ENCODE measurements around the gene SEMA6D. TPM values are rescaled to one million over a fixed set of nuclear protein-coding genes. Genes with fewer than 3 reads are reported as not detected.
"Not testable (repeated sequence)": the region's sequence is repeated elsewhere in the genome, so short reads cannot be mapped to it uniquely, and the experiment has no call there.

SEMA6D gene
- total RNA-seq, 1 donor from 2014 or later = 8.0 TPM

DNA sequence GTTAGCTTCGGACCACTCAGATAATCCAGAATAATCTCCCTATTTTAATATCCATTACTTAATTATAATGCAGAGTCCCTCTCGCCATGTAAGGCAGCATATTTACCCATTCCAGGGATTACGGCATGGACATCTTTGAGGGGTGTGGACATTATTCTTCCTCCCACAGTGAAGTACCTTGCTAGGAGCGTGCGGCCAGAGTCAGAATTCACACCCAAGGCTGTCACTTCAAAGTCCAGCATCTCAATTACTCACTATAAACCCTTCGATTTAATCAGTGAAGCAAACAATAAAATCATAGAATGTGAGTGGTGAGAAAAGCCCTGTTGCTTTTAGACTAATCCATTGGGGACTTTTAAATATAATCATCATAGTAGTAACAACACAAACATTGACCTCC, 11.6 kb downstream of the SEMA6D start:
- H3K4me1 ChIP-seq = peaks cover 9% of the 10 kb centered on the region
- no peak for ATAC-seq
- TF ChIP-seq, protein P1, sequence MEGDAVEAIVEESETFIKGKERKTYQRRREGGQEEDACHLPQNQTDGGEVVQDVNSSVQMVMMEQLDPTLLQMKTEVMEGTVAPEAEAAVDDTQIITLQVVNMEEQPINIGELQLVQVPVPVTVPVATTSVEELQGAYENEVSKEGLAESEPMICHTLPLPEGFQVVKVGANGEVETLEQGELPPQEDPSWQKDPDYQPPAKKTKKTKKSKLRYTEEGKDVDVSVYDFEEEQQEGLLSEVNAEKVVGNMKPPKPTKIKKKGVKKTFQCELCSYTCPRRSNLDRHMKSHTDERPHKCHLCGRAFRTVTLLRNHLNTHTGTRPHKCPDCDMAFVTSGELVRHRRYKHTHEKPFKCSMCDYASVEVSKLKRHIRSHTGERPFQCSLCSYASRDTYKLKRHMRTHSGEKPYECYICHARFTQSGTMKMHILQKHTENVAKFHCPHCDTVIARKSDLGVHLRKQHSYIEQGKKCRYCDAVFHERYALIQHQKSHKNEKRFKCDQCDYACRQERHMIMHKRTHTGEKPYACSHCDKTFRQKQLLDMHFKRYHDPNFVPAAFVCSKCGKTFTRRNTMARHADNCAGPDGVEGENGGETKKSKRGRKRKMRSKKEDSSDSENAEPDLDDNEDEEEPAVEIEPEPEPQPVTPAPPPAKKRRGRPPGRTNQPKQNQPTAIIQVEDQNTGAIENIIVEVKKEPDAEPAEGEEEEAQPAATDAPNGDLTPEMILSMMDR (IDR thresholded peaks at IDR 0.05) = no peak
- intact Hi-C loops (cut with DNase I) = no loop called here
- H3K36me3 ChIP-seq = no peaks in the 10 kb centered on the region
- no peaks in the 10 kb centered on the region for H3K27me3 ChIP-seq
- DNase-seq = no peak
- no peak overlapping the region for H3K27ac ChIP-seq
- no peak overlapping the region for H3K4me3 ChIP-seq
- H3K9me3 ChIP-seq = no peaks in the 10 kb centered on the region

DNA sequence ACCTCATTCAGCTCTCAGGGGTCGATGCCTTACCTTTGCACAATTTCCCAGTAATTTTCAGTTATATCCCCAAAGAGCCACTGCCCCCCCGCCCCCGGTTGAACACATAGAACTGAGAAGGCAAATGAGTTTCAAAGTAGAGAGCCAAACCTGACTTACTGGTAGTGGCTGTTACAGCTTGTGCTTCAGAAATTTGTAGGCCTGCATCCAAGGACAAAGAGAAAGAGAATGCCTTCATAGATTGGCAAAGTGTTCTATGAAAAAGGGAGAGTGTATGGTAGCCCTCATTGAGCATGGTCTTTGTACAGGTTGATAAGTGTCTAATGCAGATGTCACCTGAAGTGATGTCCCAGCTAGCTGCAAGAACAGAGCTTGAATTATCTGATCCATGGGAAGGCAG, 13.9 kb downstream of the SEMA6D start:
- no peak for ATAC-seq

DNA sequence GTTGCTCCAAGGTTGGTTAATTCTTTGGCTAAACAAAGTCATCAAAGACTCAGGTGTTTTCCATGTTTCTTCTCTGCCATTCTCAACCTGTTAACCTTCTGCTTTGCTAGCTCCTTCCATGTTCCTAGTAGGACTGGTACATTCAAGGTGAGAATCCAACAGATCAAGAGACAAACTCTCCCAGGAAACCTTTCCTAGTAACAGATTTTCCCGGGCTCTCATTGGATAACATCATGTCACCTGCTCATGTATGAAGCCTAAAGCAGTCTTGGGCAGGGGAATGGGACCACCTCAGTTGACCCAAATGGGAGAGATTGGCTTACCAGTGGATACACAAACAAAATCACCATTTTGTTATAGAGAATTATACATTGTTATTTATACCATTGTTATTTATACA, 14.9 kb downstream of the SEMA6D start:
- Histone ChIP-seq H3K4me3 (no peak overlapping the region), H3K4me1 (no peaks in the 10 kb centered on the region), H3K27me3 (no peaks in the 10 kb centered on the region), H3K36me3 (no peaks in the 10 kb centered on the region), H3K9me3 (no peaks in the 10 kb centered on the region), H3K27ac (no peak overlapping the region)
- DNase-seq (no peak), ATAC-seq (no peak)
- TF ChIP-seq, protein P1 (IDR thresholded peaks at IDR 0.05) = no peak
- intact Hi-C loops (cut with DNase I) = no loop called here

More for the DNA sequence above, 13.9 kb downstream of the SEMA6D start:
- Histone ChIP-seq H3K27me3 (no peaks in the 10 kb centered on the region), H3K4me1 (peaks cover 9% of the 10 kb centered on the region), H3K36me3 (no peaks in the 10 kb centered on the region), H3K4me3 (no peak overlapping the region), H3K27ac (no peak overlapping the region), H3K9me3 (no peaks in the 10 kb centered on the region)
- intact Hi-C loops (cut with DNase I) = no loop called here
- TF ChIP-seq, protein P1 (IDR thresholded peaks at IDR 0.05) = no peak
- DNase-seq = no peak

DNA sequence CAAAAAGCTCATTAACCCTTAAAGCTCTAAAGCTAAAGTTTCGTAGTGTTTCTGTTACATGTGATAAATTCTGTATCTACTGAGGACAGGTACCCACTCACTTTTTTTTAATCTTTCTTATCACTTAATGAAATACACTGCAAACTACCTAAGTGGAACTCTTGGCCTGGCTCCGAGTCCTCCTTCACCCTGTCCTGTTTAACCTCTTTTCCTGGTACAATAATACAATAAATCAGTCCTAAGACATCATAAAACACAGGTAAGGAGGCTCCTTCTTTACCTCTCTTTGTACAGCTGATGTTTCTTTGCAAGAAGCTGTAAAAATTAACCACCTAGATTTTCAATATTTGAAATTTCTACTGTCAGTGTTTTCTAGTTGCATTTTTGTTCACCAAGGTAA, 15.8 kb downstream of the SEMA6D start:
- H3K9me3 ChIP-seq = no peaks in the 10 kb centered on the region
- no peaks in the 10 kb centered on the region for H3K4me1 ChIP-seq
- TF ChIP-seq, protein P1 (IDR thresholded peaks at IDR 0.05) = no peak
- no peaks in the 10 kb centered on the region for H3K36me3 ChIP-seq
- H3K27ac ChIP-seq = no peak overlapping the region
- H3K4me3 ChIP-seq = no peak overlapping the region
- DNase-seq = no peak
- intact Hi-C loops (cut with DNase I) = no loop called here
- ATAC-seq = no peak
- H3K27me3 ChIP-seq = no peaks in the 10 kb centered on the region

DNA sequence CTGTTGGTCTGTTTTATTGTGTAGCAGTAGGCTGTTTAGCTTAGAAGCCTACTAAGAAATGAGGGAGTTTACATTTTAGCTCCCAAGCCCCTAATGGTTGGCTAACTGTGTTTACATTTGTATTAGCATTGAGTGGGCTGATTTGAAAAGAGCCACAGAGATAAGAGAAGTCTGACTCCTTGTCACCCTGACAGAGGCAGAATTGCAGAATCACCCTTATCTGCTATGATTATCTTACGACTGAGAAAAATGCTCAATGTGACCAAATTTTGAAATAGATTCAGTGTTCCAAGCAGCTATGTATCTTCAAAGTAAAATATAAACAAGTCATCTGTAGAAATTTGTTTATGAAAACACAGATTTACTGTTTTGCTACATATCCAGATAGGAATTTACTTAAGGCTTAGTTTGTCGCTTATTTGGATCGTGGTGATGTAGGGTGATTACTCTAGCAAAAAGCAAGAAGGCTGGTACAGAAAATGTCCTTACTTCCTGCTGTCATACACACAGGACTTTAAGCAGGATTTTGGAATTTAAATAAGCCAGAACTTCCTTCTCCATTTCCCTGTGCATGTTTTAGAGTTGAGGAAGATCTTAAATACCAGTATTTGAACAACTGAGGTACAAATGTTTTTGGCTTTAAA, 19.0 kb downstream of the SEMA6D start:
- ATAC-seq (no peak), DNase-seq (no peak)
- TF ChIP-seq, protein P1 (IDR thresholded peaks at IDR 0.05) = no peak
- H3K4me1 ChIP-seq = no peaks in the 10 kb centered on the region
- H3K4me3 ChIP-seq = no peak overlapping the region
- no peaks in the 10 kb centered on the region for H3K27me3 ChIP-seq
- H3K36me3 ChIP-seq = no peaks in the 10 kb centered on the region
- H3K27ac ChIP-seq = no peak overlapping the region
- H3K9me3 ChIP-seq = no peaks in the 10 kb centered on the region
- intact Hi-C loops (cut with DNase I) = no loop called here

DNA sequence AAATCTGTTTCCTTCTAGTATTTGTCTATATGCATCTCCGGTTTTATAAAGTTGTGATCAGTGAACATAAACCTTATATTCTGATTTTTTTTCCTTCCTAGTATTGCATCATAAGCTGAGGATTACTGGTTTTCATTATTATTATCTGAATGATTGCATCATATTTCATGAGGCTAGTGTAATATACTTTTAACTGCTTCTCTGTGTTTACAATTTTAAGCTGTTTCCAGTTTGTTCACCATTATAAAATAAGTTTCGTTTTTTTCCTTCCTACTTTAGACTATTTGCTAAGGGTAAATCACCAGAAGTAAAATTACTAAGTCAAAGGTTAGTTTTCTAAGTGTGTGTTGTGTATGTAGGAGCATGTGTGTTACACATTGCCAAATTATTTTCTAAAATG, 20.2 kb downstream of the SEMA6D start:
- no peak overlapping the region for H3K27ac ChIP-seq
- H3K9me3 ChIP-seq = no peaks in the 10 kb centered on the region
- intact Hi-C loops (cut with DNase I) = no loop called here
- no peaks in the 10 kb centered on the region for H3K36me3 ChIP-seq
- ATAC-seq = no peak
- H3K4me1 ChIP-seq = no peaks in the 10 kb centered on the region
- TF ChIP-seq, protein P1 (IDR thresholded peaks at IDR 0.05) = no peak
- DNase-seq = no peak
- H3K4me3 ChIP-seq = no peak overlapping the region
- no peaks in the 10 kb centered on the region for H3K27me3 ChIP-seq

DNA sequence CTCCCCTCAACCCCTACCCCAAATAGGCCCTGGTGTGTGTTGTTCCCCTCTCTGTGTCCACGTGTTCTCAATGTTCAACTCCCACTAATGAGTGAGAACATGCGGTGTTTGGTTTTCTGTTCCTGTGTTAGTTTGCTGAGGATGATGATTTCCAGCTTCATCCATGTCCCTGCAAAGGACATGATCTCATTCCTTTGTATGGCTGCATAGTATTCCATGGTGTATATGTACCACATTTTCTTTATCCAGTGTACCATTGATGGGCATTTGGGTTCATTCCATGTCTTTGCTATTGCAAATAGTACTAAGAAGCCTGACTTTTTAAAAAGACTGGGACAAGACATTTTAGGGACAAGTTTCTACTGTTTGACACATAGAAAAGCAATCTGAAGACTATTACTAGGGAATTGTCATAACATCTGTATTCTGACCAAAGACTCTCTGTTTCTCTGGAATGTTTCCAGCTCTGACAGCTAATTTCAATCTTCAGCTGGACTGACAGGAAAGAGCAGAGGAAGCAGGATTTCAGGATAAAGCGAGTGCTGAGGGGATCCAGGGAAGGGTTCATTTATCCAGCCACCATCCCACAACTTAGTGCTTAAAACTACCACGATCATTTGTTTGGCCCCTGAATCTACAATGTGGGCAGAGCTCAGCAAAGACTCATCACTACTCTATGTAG, 21.0 kb downstream of the SEMA6D start:
- H3K4me3 ChIP-seq; H3K4me1 ChIP-seq; ATAC-seq; H3K27ac ChIP-seq; H3K27me3 ChIP-seq; H3K9me3 ChIP-seq; DNase-seq; H3K36me3 ChIP-seq; intact Hi-C loops (cut with DNase I): not testable (repeated sequence)

Measured in upper lobe of right lung (tissue), 1 donor.